ENCODE results near the gene TMEM134.
A peak's percentile ranks its signal among the peaks of the same experiment; 100 is the strongest.
"Not testable (repeated sequence)": the region's sequence is repeated elsewhere in the genome, so short reads cannot be mapped to it uniquely, and the experiment has no call there.

Gene TMEM134

DNA sequence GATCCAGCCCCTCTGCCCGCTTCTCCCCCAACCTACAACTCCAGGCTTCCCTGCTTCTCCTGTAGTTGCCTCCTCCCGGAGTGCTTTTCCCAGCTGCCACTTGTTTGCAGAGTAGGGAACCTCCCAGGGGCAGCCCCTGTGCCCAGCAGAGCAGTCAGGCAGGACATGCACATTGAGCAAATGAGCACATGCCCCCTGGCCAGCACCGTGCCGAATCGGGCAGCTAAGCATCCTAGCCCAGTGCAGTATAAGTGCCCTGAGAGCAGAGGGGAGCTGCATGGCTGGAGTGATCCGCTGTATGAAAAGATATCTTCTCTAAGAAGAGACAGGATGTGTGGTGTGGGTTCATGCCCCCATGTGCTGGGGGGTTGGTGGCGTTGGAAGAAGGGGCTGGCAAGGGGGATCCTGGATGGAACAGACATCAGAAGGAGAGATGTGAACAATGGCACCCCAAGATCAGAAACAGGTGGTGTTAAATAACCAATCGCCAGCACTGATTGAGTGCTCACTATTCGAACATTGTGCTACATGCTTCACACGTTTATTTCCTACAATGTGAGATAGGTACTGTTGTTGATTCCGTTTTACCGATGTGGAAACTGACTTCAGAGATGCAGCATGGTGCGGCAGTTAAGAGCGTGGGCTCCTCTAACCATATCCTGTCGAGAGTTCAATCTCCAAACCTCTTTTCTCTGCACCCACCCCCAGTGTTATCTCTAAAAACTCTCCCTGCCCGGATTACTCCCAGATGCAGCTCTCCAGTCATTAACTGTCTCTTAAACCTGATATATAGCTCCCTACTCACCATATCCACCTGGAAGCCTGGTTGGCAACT, 15.0 kb upstream of the TMEM134 start:
- peak; percentile 27 for DNase-seq

DNA sequence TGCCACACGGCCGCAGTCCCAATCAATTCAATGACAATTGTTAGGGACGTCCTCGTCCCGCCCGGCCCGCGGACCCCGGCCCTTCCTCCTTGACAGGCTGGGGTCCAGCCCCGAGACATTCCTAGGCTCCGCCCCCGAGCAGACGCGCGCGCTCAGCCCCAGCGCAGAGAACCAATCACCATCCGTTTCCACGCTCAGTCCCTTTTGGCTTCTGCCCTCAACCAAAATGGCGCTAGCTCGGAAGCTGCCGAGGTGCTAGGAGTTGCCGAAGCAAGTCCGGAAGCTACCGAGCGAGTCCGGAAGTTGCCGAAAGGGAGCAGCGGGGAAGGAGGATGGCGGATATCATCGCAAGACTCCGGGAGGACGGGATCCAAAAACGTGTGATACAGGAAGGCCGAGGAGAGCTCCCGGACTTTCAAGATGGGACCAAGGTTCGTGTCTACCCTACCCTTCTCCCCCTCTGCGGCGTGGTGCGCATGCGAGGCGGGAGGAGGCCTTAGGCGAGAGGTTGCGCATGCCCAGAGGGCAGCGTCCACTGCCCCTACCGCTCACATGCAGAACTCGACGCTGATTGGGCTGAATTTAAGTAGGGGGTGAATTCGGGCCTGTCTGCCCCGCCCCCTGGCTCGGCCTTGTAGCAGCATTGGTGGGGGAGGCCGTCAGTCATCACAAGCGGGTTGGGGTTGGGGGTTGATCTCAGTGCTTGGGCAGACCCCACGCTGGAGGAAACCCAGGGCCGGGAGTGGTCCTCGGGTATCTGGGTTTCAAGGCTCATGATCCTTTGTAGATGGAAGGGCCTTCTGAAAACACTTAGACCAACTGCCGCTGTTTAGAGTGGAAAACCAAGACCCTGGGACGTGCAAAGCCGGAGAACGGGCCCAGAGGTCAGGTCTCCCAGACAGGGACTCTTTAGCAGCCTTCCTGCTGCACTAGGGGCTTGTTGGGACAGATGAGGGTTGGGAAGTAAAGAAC, 14.1 kb upstream of the TMEM134 start, which contains the start of gene AIP:
Gene AIP, plus strand, starts transcription at position 200 of the 972 bp plus-strand sequence. Its CDS starts 133 bp downstream, at position 333.
- DNase-seq: peak; percentile 99

GRCh38 chr11:67482275-67482826, 13.3 kb upstream of the TMEM134 start:
- DNase-seq: no peak

GRCh38 chr11:67477344-67478050, 8.4 kb upstream of the TMEM134 start:
- DNase-seq: not testable (repeated sequence)

- DNase-seq: not testable (repeated sequence)
Observed at GRCh38 chr11:67476692-67477091, 7.6 kb upstream of the TMEM134 start.

- no peak for DNase-seq
Observed at GRCh38 chr11:67472882-67473281, 3.8 kb upstream of the TMEM134 start.

- DNase-seq: no peak
Observed at GRCh38 chr11:67470337-67471002, 1.4 kb upstream of the TMEM134 start.

DNA sequence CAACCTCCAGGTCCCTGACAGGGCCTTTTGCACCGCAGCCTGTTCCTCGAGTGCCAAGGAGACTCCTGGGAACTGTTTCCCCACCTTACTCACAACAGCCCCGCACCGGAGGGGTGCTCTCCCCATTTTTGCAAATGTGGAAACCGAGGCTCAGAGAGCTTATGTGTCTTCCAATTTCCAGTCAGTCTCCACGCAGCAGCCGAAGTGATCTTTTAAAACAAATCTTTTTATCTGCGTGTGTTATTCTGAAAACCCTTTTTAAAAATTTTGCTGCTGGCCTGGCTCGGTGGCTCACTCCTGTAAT, 409 bp upstream of the TMEM134 start:
- no peak for DNase-seq

- DNase-seq: no peak
Observed at GRCh38 chr11:67468456-67468758, 644 bp downstream of the TMEM134 start.

DNA sequence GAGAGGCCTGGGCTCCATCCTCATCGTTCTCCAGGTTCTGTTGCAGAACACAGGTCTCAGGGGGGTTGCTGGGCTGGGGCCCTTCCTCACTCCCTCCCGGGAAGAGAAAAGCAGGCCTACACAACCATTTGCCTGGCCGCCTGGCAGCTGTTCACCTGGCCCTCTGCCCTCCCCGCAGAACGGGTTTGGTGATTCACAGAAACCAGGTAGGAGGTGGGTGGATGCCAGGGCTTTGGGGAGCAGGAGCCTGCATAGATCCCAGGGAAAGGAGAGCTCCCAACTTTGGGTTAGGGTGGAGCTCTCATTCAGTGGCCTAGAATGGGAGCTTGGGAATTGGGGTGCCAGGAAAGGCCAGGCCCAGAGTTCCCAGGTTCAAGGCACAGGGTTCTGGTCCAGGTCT, 995 bp downstream of the TMEM134 start:
- peak; percentile 41 for DNase-seq

DNA sequence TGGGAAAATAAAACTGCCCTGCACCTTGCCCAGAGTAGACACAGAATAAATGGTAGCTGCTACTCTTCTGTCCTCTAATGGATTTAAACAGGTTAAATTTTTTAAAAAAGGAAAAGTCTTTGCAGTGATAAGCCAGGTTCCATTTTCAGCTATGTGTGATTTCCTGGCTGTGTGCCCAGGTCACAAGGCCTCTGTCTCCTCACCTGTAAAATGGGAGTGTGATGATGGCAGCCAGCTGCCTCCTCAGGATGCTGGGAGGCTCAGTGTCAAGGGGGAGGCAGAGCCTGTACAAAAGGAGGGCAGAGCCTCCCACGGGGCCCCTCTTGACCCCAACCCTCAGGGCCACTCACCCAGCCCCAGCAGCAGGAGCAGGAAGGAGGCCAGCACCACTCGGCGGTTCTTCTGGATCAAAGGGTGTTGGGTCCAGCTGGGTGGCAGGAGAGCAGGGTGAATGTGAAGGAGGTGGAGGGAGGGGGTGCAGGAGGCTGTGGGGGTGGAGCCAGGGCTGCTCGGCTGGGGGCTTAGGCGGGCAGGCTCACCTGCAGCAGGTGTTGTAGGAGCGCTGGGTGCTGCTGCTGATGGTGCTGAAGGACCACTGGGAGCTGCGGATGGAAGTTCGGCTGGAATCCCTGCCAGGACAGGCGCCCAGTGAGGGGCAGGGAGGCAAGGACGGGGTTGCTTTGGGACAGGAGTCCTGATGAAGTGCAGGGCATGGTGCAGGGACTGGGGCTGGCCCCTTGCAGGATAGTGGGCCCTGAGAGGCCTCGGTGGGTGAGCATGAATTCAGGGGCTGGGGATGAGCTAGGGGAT, 1.9 kb downstream of the TMEM134 start:
- DNase-seq: peak; percentile 49

DNA sequence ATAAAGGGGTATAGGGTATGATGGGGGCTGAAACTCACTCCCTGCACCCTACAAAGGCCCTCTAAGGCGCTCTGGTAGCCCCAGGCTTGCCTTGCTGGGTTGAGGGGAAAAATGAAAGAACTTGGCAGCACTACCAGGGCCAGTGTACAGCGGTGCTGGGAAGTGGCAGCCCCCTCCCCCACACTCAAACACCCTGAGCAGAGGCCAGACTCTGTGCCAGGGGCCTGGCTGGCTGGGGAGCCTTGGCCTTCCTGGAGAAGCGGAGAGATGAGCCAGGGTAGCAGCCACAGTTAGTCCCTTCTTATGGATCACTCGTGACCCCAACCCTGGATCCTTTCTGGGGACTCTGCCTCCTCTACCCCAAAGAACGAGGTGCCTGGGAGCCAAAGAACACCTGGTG, 2.7 kb downstream of the TMEM134 start:
- DNase-seq: no peak

GRCh38 chr11:67465530-67465929, 3.5 kb downstream of the TMEM134 start:
- DNase-seq: not testable (repeated sequence)

DNA sequence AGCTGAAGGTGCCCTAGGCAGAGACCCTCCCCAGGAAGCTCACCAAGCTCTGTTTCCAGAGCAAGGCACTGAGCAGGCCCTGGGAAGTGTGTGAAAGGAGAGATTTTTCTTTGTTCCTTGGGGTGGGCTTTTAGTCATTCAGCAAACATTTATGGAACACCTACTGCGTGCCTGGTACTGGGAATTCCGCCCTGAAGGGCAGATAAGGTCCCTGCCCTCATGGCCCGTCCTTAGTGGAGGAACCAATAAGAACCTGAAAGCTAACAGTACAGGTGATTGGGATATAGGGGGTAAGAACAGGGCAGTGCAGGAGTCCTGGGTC, 3.9 kb downstream of the TMEM134 start:
- DNase-seq: peak; percentile 58

DNA sequence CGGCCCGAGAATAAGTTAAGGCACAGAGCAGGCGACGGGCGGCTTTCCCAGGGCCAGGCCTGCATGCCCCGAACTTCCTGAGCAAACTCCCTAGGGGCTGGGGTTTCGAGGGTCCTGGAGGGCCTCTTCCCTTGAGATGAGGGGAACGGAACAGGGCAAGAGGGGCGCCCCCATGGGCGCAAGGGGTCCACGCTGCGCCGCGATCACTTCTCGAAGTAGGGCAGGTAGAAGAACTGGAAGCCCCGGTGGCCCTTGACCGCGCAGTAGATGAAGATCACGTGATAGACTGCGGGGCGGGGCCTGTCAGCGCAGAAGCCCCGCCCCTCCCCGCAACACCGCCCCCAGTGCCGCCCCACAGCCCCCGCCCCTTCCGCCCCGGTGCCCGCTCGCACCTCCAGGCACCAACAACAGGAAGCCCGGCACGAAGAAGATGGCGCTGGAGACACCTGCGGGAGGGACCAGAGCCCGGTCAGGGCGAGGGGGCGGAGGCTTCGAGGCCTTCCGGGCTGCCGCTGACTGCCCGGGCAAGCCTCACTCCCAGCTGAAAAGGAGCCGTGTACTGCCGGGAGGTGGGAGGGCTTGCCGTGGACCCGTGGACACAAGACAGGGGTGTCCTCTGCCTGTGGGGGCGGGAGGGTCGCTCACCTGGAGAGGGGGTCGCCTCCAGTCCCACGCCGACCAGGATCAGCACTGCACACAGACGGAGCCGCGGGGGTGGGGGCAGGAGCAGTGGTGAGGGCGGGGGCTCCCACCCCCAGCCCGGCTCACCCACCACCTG, 4.5 kb downstream of the TMEM134 start:
- DNase-seq: peak; percentile 97

GRCh38 chr11:67463680-67464410, 5.2 kb downstream of the TMEM134 start:
- no peak for DNase-seq

DNA sequence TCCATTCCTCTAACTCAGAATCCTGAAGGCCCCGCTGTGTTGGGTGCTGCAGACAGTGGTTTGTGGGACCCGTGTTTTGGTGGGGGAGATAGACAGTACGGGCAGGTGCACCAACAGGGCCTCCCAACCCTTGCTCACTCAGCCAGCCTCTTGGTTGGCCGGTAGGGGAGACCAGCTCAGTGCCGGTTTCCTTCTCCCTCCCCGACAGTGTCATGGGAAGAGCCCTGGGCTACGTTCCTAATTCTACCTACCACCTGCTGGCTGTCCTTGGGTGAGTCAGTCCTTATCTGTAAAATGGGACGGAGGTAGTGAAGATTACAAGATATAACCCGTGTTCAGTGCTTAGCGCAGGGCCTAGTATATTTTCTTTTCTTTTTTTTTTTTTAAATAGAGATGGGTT, 5.9 kb downstream of the TMEM134 start:
- DNase-seq: no peak

- no peak for DNase-seq
Observed at GRCh38 chr11:67458266-67458665, 10.8 kb downstream of the TMEM134 start.

GRCh38 chr11:67457453-67457852, 11.6 kb downstream of the TMEM134 start:
- DNase-seq: no peak

- DNase-seq: no peak
Observed at GRCh38 chr11:67456068-67456705, 12.9 kb downstream of the TMEM134 start.
